Measurements from ENCODE around the gene UBE3D.

- TF ChIP-seq ARNTL (CRISPR knock-in tag; IDR thresholded peaks at IDR 0.05; ENCODE audit: borderline replicate concordance, low read depth) (no peak), POU6F1 (CRISPR knock-in tag; IDR thresholded peaks at IDR 0.05; ENCODE audit: borderline replicate concordance, low read depth) (no peak), ZNF565 (CRISPR knock-in tag; conservative IDR thresholded peaks at IDR 0.05; ENCODE audit: low read depth) (no peak), ZFP3 (CRISPR knock-in tag; IDR thresholded peaks at IDR 0.05) (no peak), ZNF70 (CRISPR knock-in tag; IDR thresholded peaks at IDR 0.05) (no peak), TOX (CRISPR knock-in tag; IDR thresholded peaks at IDR 0.05; ENCODE audit: borderline replicate concordance) (no peak), ZFP30 (CRISPR knock-in tag; IDR thresholded peaks at IDR 0.05) (no peak), ZNF8 (CRISPR knock-in tag; IDR thresholded peaks at IDR 0.05) (no peak), CREB5 (CRISPR knock-in tag; IDR thresholded peaks at IDR 0.05; ENCODE audit: low read depth) (no peak), PATZ1 (CRISPR knock-in tag; IDR thresholded peaks at IDR 0.05; ENCODE audit: borderline replicate concordance) (no peak), CSDC2 (CRISPR knock-in tag; IDR thresholded peaks at IDR 0.05) (no peak)
Observed at GRCh38 chr6:83053678-83054077, 12.0 kb downstream of the UBE3D start.

Data from SK-N-SH treated with all-trans-retinoic acid at 6 μM for 48 hours (cell line).